ENCODE results near the gene ARHGAP21.

DNA sequence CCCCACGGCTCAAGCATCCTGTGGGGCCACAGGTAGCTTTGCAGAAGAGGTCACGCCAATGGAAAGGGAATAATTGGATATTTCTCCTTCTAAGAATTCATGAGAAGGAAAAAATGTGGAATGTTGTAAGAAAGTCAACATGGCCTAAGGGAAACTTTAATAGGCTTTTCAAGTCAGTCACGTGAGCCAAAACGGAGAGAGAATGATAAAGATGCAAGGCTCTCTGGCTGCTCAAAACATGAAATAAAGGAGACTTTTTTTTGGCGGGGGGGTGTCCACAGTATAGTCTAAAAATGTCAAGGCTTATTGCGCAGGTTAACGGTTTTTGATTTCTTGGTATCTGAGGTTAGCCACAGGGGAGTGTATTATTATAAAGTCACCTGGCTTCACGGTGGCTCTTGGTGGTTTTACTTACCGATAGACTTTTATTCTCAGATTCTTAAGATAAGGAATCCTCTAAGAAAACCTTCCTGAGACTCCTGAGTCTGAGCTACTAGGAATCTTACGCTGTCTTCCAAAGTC is 148.1 kb downstream of the ARHGAP21 start:
- TF ChIP-seq, protein P1, sequence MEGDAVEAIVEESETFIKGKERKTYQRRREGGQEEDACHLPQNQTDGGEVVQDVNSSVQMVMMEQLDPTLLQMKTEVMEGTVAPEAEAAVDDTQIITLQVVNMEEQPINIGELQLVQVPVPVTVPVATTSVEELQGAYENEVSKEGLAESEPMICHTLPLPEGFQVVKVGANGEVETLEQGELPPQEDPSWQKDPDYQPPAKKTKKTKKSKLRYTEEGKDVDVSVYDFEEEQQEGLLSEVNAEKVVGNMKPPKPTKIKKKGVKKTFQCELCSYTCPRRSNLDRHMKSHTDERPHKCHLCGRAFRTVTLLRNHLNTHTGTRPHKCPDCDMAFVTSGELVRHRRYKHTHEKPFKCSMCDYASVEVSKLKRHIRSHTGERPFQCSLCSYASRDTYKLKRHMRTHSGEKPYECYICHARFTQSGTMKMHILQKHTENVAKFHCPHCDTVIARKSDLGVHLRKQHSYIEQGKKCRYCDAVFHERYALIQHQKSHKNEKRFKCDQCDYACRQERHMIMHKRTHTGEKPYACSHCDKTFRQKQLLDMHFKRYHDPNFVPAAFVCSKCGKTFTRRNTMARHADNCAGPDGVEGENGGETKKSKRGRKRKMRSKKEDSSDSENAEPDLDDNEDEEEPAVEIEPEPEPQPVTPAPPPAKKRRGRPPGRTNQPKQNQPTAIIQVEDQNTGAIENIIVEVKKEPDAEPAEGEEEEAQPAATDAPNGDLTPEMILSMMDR (IDR thresholded peaks at IDR 0.05): no peak
- TF ChIP-seq POLR2A (IDR thresholded peaks at IDR 0.05): no peak

Data from testis (tissue), 2 donors.